MM.1S (cell line): ENCODE results near the gene LGR4.

ENCODE experiments used
- DNase-seq: peaks from one replicate; pipeline ENCODE4 v3.0.0-alpha.2; 2015
- H2AFZ ChIP-seq: fragments of 300-600 bp; sonication (generic); 2 replicates; pipeline ENCODE4 v1.6.0; 2016; ENCODE audit warnings: antibody characterized with exemption, low read length
- H3F3A ChIP-seq: fragments of 300-600 bp; sonication (generic); 2 replicates; pipeline ENCODE4 v1.6.1; 2016; ENCODE audit warnings: mild to moderate bottlenecking, antibody characterized with exemption, low read length, moderate library complexity, mixed read lengths; ENCODE audit not compliant: insufficient read depth
- H3K27ac ChIP-seq: fragments of 300-600 bp; sonication (generic); 2 replicates; pipeline ENCODE4 v1.5.1; 2016; ENCODE audit warnings: mild to moderate bottlenecking, low read length
- H3K27me3 ChIP-seq: fragments of 300-600 bp; sonication (generic); replicated peaks from 2 replicates; pipeline ENCODE4 v1.6.0; 2016; ENCODE audit warnings: low read length; ENCODE audit not compliant: insufficient read depth
- H3K36me3 ChIP-seq: fragments of 300-600 bp; sonication (generic); replicated peaks from 2 replicates; pipeline ENCODE4 v1.6.1; 2016; ENCODE audit warnings: mild to moderate bottlenecking, low read length, mixed read lengths; ENCODE audit not compliant: insufficient read depth
- H3K4me1 ChIP-seq: fragments of 300-600 bp; sonication (generic); 2 replicates; pipeline ENCODE4 v1.6.1; 2016; ENCODE audit warnings: low read length, mixed read lengths
- H3K4me2 ChIP-seq: fragments of 300-600 bp; sonication (generic); 2 replicates; pipeline ENCODE4 v1.6.0; 2016; ENCODE audit warnings: low read depth, low read length
- H3K4me3 ChIP-seq: fragments of 300-600 bp; sonication (generic); 2 replicates; pipeline ENCODE4 v1.5.1; 2016; ENCODE audit warnings: low read length, mixed read lengths
- H3K79me2 ChIP-seq: fragments of 300-600 bp; sonication (generic); 2 replicates; pipeline ENCODE4 v1.6.1; 2016; ENCODE audit warnings: mixed run types, low read length, mixed read lengths
- H3K9ac ChIP-seq: fragments of 300-600 bp; sonication (generic); 2 replicates; pipeline ENCODE4 v1.6.1; 2016; ENCODE audit warnings: low read length, mixed read lengths
- H3K9me2 ChIP-seq: fragments of 300-600 bp; sonication (generic); replicated peaks from 2 replicates; pipeline ENCODE4 v1.6.1; 2016; ENCODE audit warnings: mild to moderate bottlenecking, low read length, mixed read lengths; ENCODE audit not compliant: insufficient read depth
- H3K9me3 ChIP-seq: fragments of 300-600 bp; sonication (generic); replicated peaks from 2 replicates; pipeline ENCODE4 v1.6.1; 2016; ENCODE audit warnings: mild to moderate bottlenecking, low read length, mixed read lengths; ENCODE audit not compliant: insufficient read depth
- H4K20me1 ChIP-seq: fragments of 300-600 bp; sonication (generic); 2 replicates; pipeline ENCODE4 v1.6.1; 2016; ENCODE audit warnings: mild to moderate bottlenecking, low read length, moderate library complexity, mixed read lengths; ENCODE audit not compliant: insufficient read depth
- EZH2 ChIP-seq: fragments of 300-600 bp; sonication (generic); optimal IDR thresholded peaks from 2 replicates; pipeline ENCODE3; 2017; ENCODE audit warnings: low read depth, mild to moderate bottlenecking, antibody characterized with exemption, low read length, mixed read lengths
- EZH2phosphoT487 ChIP-seq: fragments of 300-600 bp; sonication (generic); IDR thresholded peaks from 2 replicates; pipeline ENCODE4 v1.6.1; 2018; ENCODE audit warnings: antibody characterized with exemption, low read length
- TF ChIP-seq, protein P1 (sequence below): fragments of 300-600 bp; sonication (generic); IDR thresholded peaks from 2 replicates; pipeline ENCODE4 v1.5.1; 2016; ENCODE audit warnings: antibody characterized with exemption, low read length, mixed read lengths

The LGR4 gene

GRCh38 chr11:27420722-27421572, 51.6 kb downstream of the LGR4 start:
- no peaks in the 10 kb centered on the region for H3K27me3 ChIP-seq
- no peak overlapping the region for H3K9ac ChIP-seq
- H3F3A ChIP-seq, result no peaks in the 10 kb centered on the region
- H3K79me2 ChIP-seq, result no peaks in the 10 kb centered on the region
- H3K4me1 ChIP-seq, result no peaks in the 10 kb centered on the region
- no peaks in the 10 kb centered on the region for H3K9me2 ChIP-seq
- H3K4me3 ChIP-seq, result no peak overlapping the region
- H4K20me1 ChIP-seq, result no peaks in the 10 kb centered on the region
- no peak for TF ChIP-seq EZH2phosphoT487
- TF ChIP-seq, protein P1, sequence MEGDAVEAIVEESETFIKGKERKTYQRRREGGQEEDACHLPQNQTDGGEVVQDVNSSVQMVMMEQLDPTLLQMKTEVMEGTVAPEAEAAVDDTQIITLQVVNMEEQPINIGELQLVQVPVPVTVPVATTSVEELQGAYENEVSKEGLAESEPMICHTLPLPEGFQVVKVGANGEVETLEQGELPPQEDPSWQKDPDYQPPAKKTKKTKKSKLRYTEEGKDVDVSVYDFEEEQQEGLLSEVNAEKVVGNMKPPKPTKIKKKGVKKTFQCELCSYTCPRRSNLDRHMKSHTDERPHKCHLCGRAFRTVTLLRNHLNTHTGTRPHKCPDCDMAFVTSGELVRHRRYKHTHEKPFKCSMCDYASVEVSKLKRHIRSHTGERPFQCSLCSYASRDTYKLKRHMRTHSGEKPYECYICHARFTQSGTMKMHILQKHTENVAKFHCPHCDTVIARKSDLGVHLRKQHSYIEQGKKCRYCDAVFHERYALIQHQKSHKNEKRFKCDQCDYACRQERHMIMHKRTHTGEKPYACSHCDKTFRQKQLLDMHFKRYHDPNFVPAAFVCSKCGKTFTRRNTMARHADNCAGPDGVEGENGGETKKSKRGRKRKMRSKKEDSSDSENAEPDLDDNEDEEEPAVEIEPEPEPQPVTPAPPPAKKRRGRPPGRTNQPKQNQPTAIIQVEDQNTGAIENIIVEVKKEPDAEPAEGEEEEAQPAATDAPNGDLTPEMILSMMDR, result no peak
- TF ChIP-seq EZH2, result no peak
- no peak overlapping the region for H3K27ac ChIP-seq
- DNase-seq, result no peak
- H3K4me2 ChIP-seq, result no peak overlapping the region
- no peaks in the 10 kb centered on the region for H3K9me3 ChIP-seq
- no peaks in the 10 kb centered on the region for H3K36me3 ChIP-seq
- H2AFZ ChIP-seq, result no peak overlapping the region

DNA sequence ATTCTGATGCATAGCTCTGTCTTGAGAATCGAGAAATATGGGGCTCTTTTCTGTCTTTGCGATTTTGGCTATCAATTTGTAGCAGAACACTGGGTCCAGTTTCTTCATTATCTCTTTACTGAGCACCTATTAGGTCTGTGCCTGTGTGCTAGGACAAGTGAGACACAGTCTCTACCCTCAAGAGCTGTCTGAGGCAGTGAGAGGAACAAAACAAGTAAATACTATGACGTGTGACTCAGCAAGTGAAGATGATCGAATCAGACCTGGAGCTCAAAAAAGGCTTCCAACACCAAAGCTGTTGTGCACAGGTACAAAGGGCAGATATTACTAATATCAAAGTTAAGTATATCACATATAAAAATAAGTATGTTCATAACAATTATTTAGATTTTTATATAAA, 52.4 kb downstream of the LGR4 start:
- no peak overlapping the region for H3K27ac ChIP-seq
- no peak overlapping the region for H3K9ac ChIP-seq
- no peaks in the 10 kb centered on the region for H3F3A ChIP-seq
- H3K9me2 ChIP-seq, result no peaks in the 10 kb centered on the region
- TF ChIP-seq EZH2phosphoT487 (no peak), EZH2 (no peak)
- TF ChIP-seq, protein P1, result no peak
- no peaks in the 10 kb centered on the region for H4K20me1 ChIP-seq
- no peaks in the 10 kb centered on the region for H3K4me1 ChIP-seq
- no peaks in the 10 kb centered on the region for H3K27me3 ChIP-seq
- H2AFZ ChIP-seq, result no peak overlapping the region
- no peaks in the 10 kb centered on the region for H3K79me2 ChIP-seq
- no peaks in the 10 kb centered on the region for H3K9me3 ChIP-seq
- H3K4me3 ChIP-seq, result no peak overlapping the region
- no peak overlapping the region for H3K4me2 ChIP-seq
- no peak for DNase-seq
- no peaks in the 10 kb centered on the region for H3K36me3 ChIP-seq

- Histone ChIP-seq H3K79me2 (no peaks in the 10 kb centered on the region), H2AFZ (no peak overlapping the region), H3K4me2 (no peak overlapping the region), H3K27me3 (no peaks in the 10 kb centered on the region), H3F3A (no peaks in the 10 kb centered on the region), H3K4me3 (no peak overlapping the region), H3K4me1 (no peaks in the 10 kb centered on the region), H3K27ac (no peak overlapping the region), H3K9me3 (no peaks in the 10 kb centered on the region), H4K20me1 (no peaks in the 10 kb centered on the region), H3K9me2 (no peaks in the 10 kb centered on the region), H3K36me3 (no peaks in the 10 kb centered on the region), H3K9ac (no peak overlapping the region)
- TF ChIP-seq, protein P1, result no peak
- DNase-seq, result no peak
Measured at GRCh38 chr11:27418356-27418755, 54.2 kb downstream of the LGR4 start.
